ENCODE measurements around the gene ENPP3. TPM values are rescaled to one million over a fixed set of nuclear protein-coding genes. Genes with fewer than 3 reads are reported as not detected.

Gene ENPP3
- total RNA-seq, 1 experiment from 2014 or later: 0.15 TPM

DNA sequence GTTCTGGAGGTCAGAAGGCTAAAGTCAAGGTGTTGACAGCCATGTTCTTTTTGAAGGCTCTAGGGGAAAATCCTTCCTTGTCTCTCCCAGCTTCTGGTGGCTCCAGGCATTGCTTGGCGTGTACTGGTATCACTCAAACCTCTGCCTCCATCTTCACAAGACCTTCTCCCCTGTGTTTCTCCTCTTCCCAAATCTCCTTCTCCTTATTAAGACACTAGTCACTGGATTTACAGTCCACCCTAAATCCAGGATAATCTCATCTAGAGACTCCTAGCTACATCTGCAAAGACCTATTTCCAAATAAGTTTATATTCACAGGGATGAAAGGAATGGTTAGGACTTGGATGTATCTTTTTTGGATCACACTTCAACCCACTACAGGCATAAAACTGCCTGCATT is 99.7 kb downstream of the ENPP3 start:
- no peak overlapping the region for H3K4me3 Mint-ChIP-seq
- Histone ChIP-seq H3K27ac (ENCODE audit: insufficient read length, low read depth, low read length) (no peak overlapping the region), H3T11ph (ENCODE audit: low read length) (no peak overlapping the region), H4K91ac (ENCODE audit: insufficient read length, low read depth, low read length) (no peak overlapping the region), H4K8ac (replicated peaks; ENCODE audit: insufficient read length, low read depth, low read length) (no peak overlapping the region), H3K4me1 (ENCODE audit: insufficient read depth, low read length) (no peaks in the 10 kb centered on the region), H4K20me1 (ENCODE audit: control insufficient read depth, insufficient read depth, insufficient read length) (no peaks in the 10 kb centered on the region), H3K4me2 (ENCODE audit: insufficient read depth, insufficient read length, low read length) (no peak overlapping the region), H2BK15ac (ENCODE audit: low read depth, low read length) (no peak overlapping the region), H3K27me3 (ENCODE audit: insufficient read depth, low read length) (no peaks in the 10 kb centered on the region; the same call in 1 of the 2 replicates), H3K79me1 (ENCODE audit: insufficient read depth, low read depth, low read length, poor library complexity, severe bottlenecking) (no peaks in the 10 kb centered on the region), H3K23ac (ENCODE audit: insufficient read length, low read depth, low read length) (no peak overlapping the region), H2BK120ac (ENCODE audit: low read depth, low read length, poor library complexity, severe bottlenecking) (no peak overlapping the region), H2BK5ac (ENCODE audit: insufficient read length, low read length) (no peak overlapping the region), H3K79me2 (ENCODE audit: insufficient read depth, low read length) (no peaks in the 10 kb centered on the region), H2BK20ac (ENCODE audit: low read depth, low read length, poor library complexity, severe bottlenecking) (no peak overlapping the region), H3K14ac (ENCODE audit: insufficient read depth, low read length) (no peak overlapping the region), H3K4ac (ENCODE audit: low read depth, low read length) (no peak overlapping the region), H2BK12ac (ENCODE audit: insufficient read length, low read depth, low read length) (no peak overlapping the region), H3K9ac (ENCODE audit: extremely low read depth, insufficient read length, low read length) (no peak overlapping the region), H3K56ac (ENCODE audit: insufficient read length, low read depth, low read length) (no peak overlapping the region), H3K9me3 (ENCODE audit: control insufficient read depth, low read depth, low read length) (no peaks in the 10 kb centered on the region), H2AK5ac (ENCODE audit: insufficient read length, low read length) (no peak overlapping the region), H3K18ac (ENCODE audit: insufficient read length, low read depth, low read length) (no peak overlapping the region), H2AFZ (ENCODE audit: low read length) (no peak overlapping the region), H4K5ac (ENCODE audit: insufficient read length, low read depth, low read length) (no peak overlapping the region), H3K23me2 (ENCODE audit: insufficient read length, low read depth, low read length, poor library complexity, severe bottlenecking) (no peaks in the 10 kb centered on the region)
- DNase-seq: no peak
- WGBS (ENCODE audit: extremely low coverage, insufficient read length, low lambda C conversion rate): no CpG with 5 or more reads among the region's 1 CpG
- no peaks in the 10 kb centered on the region for H3K36me3 Mint-ChIP-seq (ENCODE audit: insufficient read depth in 1 of 3, low read depth in 3 of 3)
- H3K9me3 Mint-ChIP-seq: no peaks in the 10 kb centered on the region
- H3K27ac Mint-ChIP-seq: no peak overlapping the region
- TF ChIP-seq, protein P1, sequence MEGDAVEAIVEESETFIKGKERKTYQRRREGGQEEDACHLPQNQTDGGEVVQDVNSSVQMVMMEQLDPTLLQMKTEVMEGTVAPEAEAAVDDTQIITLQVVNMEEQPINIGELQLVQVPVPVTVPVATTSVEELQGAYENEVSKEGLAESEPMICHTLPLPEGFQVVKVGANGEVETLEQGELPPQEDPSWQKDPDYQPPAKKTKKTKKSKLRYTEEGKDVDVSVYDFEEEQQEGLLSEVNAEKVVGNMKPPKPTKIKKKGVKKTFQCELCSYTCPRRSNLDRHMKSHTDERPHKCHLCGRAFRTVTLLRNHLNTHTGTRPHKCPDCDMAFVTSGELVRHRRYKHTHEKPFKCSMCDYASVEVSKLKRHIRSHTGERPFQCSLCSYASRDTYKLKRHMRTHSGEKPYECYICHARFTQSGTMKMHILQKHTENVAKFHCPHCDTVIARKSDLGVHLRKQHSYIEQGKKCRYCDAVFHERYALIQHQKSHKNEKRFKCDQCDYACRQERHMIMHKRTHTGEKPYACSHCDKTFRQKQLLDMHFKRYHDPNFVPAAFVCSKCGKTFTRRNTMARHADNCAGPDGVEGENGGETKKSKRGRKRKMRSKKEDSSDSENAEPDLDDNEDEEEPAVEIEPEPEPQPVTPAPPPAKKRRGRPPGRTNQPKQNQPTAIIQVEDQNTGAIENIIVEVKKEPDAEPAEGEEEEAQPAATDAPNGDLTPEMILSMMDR (conservative IDR thresholded peaks at IDR 0.05): no peak
- peaks cover 0 to 3% of the 10 kb centered on the region in 2 experiments; a peak in 2 of 4 replicates for H3K4me1 Mint-ChIP-seq
- H3K27me3 Mint-ChIP-seq (ENCODE audit: low read depth): peaks cover 4% of the 10 kb centered on the region; the same call in 1 of the 2 replicates

Data from H9 (cell line).